ENCODE data around the gene NCOA4.
"Not testable (repeated sequence)": the region's sequence is repeated elsewhere in the genome, so short reads cannot be mapped to it uniquely, and the experiment has no call there.

NCOA4 gene

DNA sequence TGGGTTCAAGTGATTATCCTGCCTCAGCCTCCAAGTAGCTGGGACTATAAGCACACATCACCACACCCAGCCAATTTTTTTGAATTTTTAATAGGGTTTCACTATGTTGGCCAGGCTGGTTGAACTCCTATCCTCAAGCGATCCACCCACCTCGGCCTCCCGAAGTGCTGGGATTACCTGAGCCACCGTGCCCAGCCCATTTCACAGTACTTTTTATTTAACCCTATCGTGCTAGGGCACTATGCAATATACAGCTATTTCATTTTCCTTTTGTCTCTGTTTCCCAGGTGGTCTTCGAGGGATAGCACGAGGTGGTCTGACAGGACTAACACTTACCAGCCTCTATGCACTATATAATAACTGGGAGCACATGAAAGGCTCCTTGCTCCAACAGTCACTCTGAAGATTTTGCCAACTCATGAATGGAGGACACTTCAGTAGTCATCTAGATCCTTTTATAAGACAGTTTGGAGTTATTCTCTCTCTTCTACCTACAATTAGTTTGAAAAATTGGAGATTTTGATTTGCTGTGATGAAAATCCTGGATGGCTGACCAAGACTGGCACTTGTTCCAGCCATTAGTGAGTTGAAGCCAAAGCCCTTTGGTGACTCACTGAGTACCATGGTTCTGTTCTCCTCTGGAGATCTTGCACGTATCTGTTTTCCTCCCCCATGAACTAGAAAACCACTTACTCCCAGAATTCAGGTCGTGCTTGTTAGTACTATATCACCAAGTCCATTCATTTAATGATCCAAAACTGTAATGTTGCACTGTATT, 27.3 kb downstream of the NCOA4 start:
- no peak overlapping the region for H3K4me3 ChIP-seq (ENCODE audit: control insufficient read depth, low read depth, low read length)
- DNase-seq (ENCODE audit: low read depth): no peak
- TF ChIP-seq, protein P1, sequence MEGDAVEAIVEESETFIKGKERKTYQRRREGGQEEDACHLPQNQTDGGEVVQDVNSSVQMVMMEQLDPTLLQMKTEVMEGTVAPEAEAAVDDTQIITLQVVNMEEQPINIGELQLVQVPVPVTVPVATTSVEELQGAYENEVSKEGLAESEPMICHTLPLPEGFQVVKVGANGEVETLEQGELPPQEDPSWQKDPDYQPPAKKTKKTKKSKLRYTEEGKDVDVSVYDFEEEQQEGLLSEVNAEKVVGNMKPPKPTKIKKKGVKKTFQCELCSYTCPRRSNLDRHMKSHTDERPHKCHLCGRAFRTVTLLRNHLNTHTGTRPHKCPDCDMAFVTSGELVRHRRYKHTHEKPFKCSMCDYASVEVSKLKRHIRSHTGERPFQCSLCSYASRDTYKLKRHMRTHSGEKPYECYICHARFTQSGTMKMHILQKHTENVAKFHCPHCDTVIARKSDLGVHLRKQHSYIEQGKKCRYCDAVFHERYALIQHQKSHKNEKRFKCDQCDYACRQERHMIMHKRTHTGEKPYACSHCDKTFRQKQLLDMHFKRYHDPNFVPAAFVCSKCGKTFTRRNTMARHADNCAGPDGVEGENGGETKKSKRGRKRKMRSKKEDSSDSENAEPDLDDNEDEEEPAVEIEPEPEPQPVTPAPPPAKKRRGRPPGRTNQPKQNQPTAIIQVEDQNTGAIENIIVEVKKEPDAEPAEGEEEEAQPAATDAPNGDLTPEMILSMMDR (IDR thresholded peaks at IDR 0.05; ENCODE audit: control insufficient read depth, insufficient read depth, low read depth, low read length, missing control alignments): no peak

DNA sequence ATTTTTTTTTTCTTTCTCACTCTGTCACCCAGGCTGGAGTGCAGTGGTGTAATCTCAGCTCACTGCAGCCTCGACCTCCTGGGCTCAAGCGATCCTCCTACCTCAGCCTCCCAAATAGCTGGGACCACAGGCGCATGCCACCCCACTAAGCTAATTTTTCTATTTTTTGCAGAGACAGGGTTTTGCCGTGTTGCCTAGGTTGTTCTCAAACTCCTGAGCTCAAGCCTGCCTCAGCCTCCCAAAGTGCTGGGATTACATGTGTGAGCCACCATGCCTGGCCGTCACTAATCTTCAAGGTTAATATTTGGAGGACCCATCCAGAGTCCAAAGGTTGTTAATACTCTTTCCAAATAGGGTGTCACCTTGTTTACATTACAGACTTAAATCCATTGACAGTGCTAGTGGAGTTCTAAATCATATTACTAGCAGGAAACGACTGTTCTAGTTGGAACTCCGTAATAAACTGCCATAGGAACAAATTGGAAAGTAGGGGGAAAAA, 28.2 kb downstream of the NCOA4 start:
- DNase-seq (ENCODE audit: low read depth); H3K4me3 ChIP-seq (ENCODE audit: control insufficient read depth, low read depth, low read length): not testable (repeated sequence)

DNA sequence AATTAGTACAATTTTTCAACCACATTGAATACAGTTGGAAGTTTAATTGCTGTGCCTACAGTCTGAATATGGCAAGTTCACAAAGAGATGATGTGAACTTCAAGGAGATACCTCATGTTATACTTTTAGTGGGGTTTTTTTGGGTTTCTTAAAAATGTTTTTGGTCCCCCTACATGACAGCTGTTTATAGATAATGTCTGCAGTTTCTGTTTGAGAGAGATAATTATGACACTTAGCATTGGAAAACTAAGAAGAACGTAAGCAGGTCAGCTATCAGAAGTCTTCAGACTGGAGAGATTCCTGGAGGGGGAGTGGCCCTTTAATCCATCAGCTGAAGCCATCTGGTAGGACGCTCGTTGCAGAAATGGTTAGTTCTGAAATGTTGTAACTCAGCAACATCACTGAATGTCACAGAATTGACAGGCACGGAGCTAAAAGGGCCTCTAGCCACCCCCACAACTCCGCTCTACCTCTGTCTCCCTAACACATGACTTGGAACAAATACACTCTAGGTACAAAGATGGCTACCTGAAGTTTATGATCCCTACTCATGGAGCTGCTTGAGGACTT, 29.2 kb downstream of the NCOA4 start:
- H3K4me3 ChIP-seq (ENCODE audit: control insufficient read depth, low read depth, low read length): no peak overlapping the region
- DNase-seq (ENCODE audit: low read depth): no peak
- TF ChIP-seq, protein P1 (IDR thresholded peaks at IDR 0.05; ENCODE audit: control insufficient read depth, insufficient read depth, low read depth, low read length, missing control alignments): no peak

DNA sequence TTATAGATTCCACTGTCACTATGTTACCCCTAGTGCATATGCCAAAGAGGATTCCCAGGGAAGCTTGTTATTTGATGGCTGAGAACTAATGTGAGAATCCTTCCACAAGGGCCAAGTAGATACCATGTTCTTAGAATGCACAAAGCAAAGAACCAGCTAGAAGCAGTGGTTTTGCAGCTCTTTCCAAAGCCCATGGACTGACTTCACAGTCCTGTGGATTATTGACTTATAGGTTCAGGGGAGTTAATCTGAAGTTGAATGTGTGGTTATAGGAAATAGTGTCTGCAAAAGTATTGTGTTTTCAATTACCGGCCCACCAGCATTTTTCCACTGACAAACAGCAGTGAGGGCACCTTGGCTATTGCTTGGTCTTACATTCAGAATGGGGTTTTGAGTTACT, 29.9 kb downstream of the NCOA4 start:
- TF ChIP-seq, protein P1 (IDR thresholded peaks at IDR 0.05; ENCODE audit: control insufficient read depth, insufficient read depth, low read depth, low read length, missing control alignments): no peak
- no peak for DNase-seq (ENCODE audit: low read depth)

DNA sequence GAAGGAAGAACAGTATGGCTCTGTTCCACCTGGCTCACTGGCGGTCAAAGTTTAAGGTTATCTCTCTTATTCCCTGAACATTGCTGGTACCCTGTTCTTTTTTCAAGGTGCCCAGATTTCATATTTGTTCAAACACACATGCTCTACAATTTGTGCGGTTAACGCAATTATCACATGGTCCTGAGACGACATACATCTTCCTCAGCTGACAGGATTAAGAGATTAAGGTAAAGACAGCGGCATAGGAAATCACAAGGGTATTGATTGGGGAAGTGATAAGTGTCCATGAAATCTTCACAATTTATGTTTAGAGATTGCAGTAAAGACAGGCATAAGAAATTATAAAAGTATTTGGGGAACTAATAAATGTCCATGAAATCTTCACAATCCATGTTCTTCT, 30.5 kb downstream of the NCOA4 start:
- not testable (repeated sequence) for DNase-seq (ENCODE audit: low read depth); H3K4me3 ChIP-seq (ENCODE audit: control insufficient read depth, low read depth, low read length)

More for the DNA sequence above, 29.9 kb downstream of the NCOA4 start:
- no peak overlapping the region for H3K4me3 ChIP-seq (ENCODE audit: control insufficient read depth, low read depth, low read length)

DNA sequence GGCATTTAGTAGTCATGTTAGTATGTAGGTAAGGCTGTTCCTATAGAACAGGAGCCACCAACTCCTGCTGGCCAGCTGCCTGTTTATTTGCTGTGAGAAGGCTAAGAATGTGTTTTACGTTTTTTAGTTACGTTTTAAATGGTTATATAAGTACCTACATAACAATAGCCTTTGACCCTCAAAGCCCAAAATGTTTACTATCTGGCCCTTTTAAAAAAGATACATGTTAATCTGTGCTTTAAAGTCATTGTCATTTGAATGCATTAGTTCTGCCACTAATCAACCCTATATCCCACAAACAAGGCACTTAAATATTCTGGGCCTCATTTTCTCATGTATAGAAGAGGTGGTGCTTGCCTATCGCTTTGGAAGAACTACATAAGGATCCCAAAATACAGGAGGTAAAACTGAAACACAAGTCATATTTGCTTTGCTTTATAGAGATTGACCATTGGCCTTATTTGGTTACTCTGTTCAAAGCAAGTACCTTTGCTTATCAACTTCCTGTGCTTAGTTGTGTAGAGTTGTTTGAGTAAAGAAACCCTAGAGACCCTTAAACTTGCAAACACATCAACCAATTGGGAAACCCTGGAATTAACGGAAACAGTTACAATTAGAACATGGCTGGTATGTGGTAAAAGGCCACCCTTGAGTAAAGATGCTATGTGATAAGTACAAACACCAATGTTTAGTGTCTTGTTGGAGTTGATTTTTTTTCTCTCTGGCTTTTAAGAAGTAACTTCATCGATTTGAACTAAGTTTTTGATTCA, 32.2 kb downstream of the NCOA4 start:
- DNase-seq (ENCODE audit: low read depth): no peak
- no peak overlapping the region for H3K4me3 ChIP-seq (ENCODE audit: control insufficient read depth, low read depth, low read length)
- TF ChIP-seq, protein P1 (IDR thresholded peaks at IDR 0.05; ENCODE audit: control insufficient read depth, insufficient read depth, low read depth, low read length, missing control alignments): no peak

DNA sequence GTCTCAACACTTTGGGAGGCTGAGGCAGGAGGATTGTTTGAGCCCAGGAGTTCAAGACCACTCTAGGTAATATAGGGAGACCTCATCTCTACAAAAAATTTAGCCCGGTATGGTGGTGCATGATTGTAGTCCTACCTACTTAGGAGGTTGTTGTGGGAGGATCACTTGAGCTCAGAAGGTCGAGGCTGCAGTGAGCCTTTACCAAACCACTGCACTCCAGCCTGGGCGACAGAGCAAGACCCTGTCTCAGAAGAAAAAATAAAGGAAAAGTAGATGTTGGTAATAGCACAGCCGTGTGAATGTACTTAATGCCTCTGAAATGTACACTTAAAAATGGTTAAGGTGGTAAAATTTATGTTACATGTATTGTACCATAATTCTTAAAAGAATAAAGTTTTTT, 32.9 kb downstream of the NCOA4 start:
- no peak overlapping the region for H3K4me3 ChIP-seq (ENCODE audit: control insufficient read depth, low read depth, low read length)
- no peak for DNase-seq (ENCODE audit: low read depth)
- TF ChIP-seq, protein P1 (IDR thresholded peaks at IDR 0.05; ENCODE audit: control insufficient read depth, insufficient read depth, low read depth, low read length, missing control alignments): no peak

DNA sequence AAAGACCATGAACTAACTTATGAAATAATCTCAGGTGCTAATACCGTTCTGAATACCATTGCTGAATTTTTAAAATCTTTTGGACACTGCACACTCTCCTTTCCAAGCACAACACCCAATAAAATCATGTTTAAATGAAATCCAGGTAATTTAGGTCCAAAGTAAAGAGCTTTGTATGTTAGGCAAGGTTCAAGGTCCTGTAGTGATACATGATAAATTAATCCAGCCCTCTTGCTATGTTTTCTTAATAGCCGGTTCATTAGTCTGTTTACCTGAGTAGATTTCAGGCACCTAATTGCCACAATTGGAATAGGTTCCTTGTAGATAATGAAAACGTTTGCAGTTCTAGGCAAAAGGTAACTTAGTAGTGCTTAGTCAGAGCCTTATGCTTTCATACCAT, 44.8 kb downstream of the NCOA4 start:
- DNase-seq (ENCODE audit: low read depth); H3K4me3 ChIP-seq (ENCODE audit: control insufficient read depth, low read depth, low read length): not testable (repeated sequence)

DNA sequence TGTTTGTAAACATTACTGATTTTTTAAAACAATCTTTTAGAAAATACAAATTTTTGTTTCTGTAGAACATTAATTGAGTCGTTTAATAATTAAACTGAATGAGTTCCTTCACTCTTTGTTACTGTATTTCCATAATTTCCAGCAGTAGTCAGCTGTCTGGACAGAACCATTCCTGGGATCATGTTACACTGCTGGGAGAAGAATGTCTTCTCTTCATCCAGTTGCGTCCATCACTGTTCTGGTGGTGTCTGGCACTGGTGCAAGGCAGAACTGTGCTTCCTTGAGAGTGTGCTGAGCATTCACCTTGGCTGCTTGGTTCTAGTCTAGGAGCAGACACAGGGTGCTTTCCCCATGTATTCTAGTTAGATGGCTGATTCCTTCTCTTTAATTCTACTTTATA, 46.0 kb downstream of the NCOA4 start:
- H3K4me3 ChIP-seq (ENCODE audit: control insufficient read depth, low read depth, low read length); DNase-seq (ENCODE audit: low read depth): not testable (repeated sequence)

All from AG09309 (cell line).